ENCODE results near the gene H2BK1.

DNA sequence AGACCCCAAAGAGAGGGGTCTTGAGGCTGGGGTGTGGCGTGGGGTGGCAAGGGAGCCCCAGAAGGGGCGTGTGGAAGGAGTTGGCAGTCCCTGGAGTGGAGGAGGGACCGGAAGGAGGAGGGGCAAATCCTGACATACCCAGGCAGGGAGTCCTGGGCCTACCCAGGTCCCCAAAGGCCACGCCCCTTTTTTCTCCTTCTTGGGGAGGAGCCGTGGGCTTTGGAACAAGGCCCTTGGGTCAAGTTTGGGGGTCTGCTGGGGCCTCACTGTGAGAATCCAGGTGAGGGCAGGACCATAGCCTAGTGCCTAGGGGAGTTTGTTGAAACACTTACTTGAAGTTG, 39.4 kb upstream of the H2BK1 start:
- TF ChIP-seq, protein P1, sequence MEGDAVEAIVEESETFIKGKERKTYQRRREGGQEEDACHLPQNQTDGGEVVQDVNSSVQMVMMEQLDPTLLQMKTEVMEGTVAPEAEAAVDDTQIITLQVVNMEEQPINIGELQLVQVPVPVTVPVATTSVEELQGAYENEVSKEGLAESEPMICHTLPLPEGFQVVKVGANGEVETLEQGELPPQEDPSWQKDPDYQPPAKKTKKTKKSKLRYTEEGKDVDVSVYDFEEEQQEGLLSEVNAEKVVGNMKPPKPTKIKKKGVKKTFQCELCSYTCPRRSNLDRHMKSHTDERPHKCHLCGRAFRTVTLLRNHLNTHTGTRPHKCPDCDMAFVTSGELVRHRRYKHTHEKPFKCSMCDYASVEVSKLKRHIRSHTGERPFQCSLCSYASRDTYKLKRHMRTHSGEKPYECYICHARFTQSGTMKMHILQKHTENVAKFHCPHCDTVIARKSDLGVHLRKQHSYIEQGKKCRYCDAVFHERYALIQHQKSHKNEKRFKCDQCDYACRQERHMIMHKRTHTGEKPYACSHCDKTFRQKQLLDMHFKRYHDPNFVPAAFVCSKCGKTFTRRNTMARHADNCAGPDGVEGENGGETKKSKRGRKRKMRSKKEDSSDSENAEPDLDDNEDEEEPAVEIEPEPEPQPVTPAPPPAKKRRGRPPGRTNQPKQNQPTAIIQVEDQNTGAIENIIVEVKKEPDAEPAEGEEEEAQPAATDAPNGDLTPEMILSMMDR (IDR thresholded peaks at IDR 0.05): no peak
- no peak for TF ChIP-seq POLR2A (IDR thresholded peaks at IDR 0.05)
